ENCODE results near the gene PGLYRP2. TPM values are rescaled to one million over a fixed set of nuclear protein-coding genes. Genes with fewer than 3 reads are reported as not detected.

Gene PGLYRP2
- total and polyA plus RNA-seq, 7 donors, result 0.60 TPM; not detected in 6

DNA sequence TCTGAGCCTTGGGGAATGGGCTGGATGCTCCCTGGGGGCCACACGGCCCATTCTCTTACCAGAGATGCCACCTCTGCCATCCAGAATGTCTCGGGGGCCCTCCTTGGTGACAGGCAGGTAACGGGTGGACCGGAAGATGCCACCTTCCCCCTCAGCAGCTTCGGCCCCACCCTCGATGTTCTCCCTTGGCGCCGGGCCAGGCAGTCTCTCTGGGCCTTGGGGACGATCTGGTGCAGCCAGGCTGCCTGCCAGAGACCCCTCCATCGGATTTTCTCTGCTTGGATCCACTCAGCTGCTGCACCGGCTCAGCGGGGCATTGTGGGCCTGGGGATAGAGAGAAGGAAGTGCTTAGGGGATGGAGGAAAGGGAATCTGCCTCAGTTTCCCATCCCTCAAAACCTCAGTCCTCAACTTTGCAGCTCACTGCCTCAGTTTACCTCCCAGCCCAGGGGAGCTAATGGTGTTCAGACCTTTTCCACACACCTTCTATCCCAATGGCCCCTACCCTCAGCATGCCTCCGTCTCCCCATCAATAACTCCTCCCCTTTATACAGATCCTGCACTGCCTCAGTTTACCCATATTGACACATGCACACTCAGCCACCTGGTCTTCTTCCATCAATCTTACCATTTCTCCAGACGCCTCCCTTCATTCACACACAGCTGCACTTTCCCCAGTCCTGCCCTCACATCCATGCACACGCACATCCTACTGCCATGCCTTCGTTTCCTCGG, 31.1 kb downstream of the PGLYRP2 start:
- Histone ChIP-seq H3K27ac (peak overlapping the region; percentile 81 to 89 (median 87)), H3K4me1 (peaks cover 0 to 28% (median 19%) of the 10 kb centered on the region in 4 donors), H3K4me3 (peak overlapping the region in 1 of 4 donors; percentile 96), H3K9me3 (no peaks in the 10 kb centered on the region), H3K27me3 (no peaks in the 10 kb centered on the region), H3K36me3 (peaks cover 0 to 6% (median 0%) of the 10 kb centered on the region in 4 donors)
- WGBS, 2 donors, result 53 to 69% methylated on average over 17 of the region's 17 CpGs
- DNase-seq, result no peak
- TF ChIP-seq POLR2AphosphoS5 (IDR thresholded peaks at IDR 0.05) (no peak), EP300 (IDR thresholded peaks at IDR 0.05) (no peak), POLR2A (IDR thresholded peaks at IDR 0.05) (no peak)
- TF ChIP-seq, protein P1, sequence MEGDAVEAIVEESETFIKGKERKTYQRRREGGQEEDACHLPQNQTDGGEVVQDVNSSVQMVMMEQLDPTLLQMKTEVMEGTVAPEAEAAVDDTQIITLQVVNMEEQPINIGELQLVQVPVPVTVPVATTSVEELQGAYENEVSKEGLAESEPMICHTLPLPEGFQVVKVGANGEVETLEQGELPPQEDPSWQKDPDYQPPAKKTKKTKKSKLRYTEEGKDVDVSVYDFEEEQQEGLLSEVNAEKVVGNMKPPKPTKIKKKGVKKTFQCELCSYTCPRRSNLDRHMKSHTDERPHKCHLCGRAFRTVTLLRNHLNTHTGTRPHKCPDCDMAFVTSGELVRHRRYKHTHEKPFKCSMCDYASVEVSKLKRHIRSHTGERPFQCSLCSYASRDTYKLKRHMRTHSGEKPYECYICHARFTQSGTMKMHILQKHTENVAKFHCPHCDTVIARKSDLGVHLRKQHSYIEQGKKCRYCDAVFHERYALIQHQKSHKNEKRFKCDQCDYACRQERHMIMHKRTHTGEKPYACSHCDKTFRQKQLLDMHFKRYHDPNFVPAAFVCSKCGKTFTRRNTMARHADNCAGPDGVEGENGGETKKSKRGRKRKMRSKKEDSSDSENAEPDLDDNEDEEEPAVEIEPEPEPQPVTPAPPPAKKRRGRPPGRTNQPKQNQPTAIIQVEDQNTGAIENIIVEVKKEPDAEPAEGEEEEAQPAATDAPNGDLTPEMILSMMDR (IDR thresholded peaks at IDR 0.05), result no peak
- intact Hi-C loops (cut with DNase I), result loop anchor here (2.0 kb wide), 2 partner anchors 15 to 29 kb away; partner anchors contain the start of gene AKAP8L

GRCh38 chr19:15447057-15447456, 32.2 kb downstream of the PGLYRP2 start:
- no peaks in the 10 kb centered on the region for H3K9me3 ChIP-seq
- intact Hi-C loops (cut with DNase I), result no loop called here
- no peak for TF ChIP-seq POLR2A (IDR thresholded peaks at IDR 0.05)
- TF ChIP-seq POLR2AphosphoS5 (IDR thresholded peaks at IDR 0.05), result no peak
- no peak for TF ChIP-seq EP300 (IDR thresholded peaks at IDR 0.05)
- TF ChIP-seq, protein P1 (IDR thresholded peaks at IDR 0.05), result no peak
- no peak for DNase-seq
- WGBS, 2 donors, result 85 to 90% methylated on average over 4 of the region's 4 CpGs
- H3K4me1 ChIP-seq, result peaks cover 0 to 17% (median 10%) of the 10 kb centered on the region in 4 donors
- H3K27ac ChIP-seq, result no peak overlapping the region
- H3K4me3 ChIP-seq, result no peak overlapping the region
- peaks cover 0 to 6% (median 0%) of the 10 kb centered on the region in 4 donors for H3K36me3 ChIP-seq
- H3K27me3 ChIP-seq, result no peaks in the 10 kb centered on the region

- Histone ChIP-seq H3K27ac (no peak overlapping the region), H3K36me3 (peaks cover 0 to 6% (median 0%) of the 10 kb centered on the region in 4 donors), H3K27me3 (no peaks in the 10 kb centered on the region), H3K4me3 (no peak overlapping the region), H3K4me1 (peaks cover 0 to 14% (median 10%) of the 10 kb centered on the region in 4 donors), H3K9me3 (no peaks in the 10 kb centered on the region)
- no peak for DNase-seq
- TF ChIP-seq, protein P1 (IDR thresholded peaks at IDR 0.05), result no peak
- TF ChIP-seq POLR2A (IDR thresholded peaks at IDR 0.05) (no peak), POLR2AphosphoS5 (IDR thresholded peaks at IDR 0.05) (no peak), EP300 (IDR thresholded peaks at IDR 0.05) (no peak)
- 72 to 75% methylated on average over 7 of the region's 7 CpGs for WGBS, 2 donors
- intact Hi-C loops (cut with DNase I), result no loop called here
Observed at GRCh38 chr19:15445807-15446376, 33.4 kb downstream of the PGLYRP2 start.

DNA sequence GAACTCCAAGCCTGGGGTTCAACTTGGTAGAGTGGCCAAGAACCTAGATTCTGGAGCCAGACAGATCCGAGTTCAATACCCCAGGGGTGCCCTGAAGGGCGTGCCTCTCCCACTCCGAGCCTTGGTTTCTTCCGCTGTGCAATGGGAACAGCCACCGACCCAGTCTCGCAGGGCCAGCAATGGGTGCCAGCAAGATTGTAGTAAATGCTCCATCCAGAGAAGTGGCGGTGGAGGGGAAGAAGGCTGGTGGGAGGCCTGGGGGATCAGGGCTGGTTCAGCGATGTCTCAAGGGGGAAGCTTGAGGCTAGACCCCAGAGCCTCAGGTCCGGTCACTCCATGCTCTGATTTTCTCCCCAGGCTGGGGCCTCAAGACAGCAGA, 34.1 kb downstream of the PGLYRP2 start:
- no peak overlapping the region for H3K4me3 ChIP-seq
- H3K27me3 ChIP-seq, result no peaks in the 10 kb centered on the region
- H3K4me1 ChIP-seq, result peaks cover 0 to 14% (median 10%) of the 10 kb centered on the region in 4 donors
- 90 to 95% methylated on average over 9 of the region's 9 CpGs for WGBS, 2 donors
- H3K9me3 ChIP-seq, result no peaks in the 10 kb centered on the region
- peaks cover 0 to 6% (median 0%) of the 10 kb centered on the region in 4 donors for H3K36me3 ChIP-seq
- no peak for DNase-seq
- no peak for TF ChIP-seq POLR2A (IDR thresholded peaks at IDR 0.05)
- no peak for TF ChIP-seq EP300 (IDR thresholded peaks at IDR 0.05)
- TF ChIP-seq, protein P1 (IDR thresholded peaks at IDR 0.05), result no peak
- TF ChIP-seq POLR2AphosphoS5 (IDR thresholded peaks at IDR 0.05), result no peak
- intact Hi-C loops (cut with DNase I), result no loop called here
- H3K27ac ChIP-seq, result no peak overlapping the region

Measured in sigmoid colon (tissue), 7 donors.